Nephron (organoid): ENCODE results near the gene VAMP4.
"Not testable (repeated sequence)": the region's sequence is repeated elsewhere in the genome, so short reads cannot be mapped to it uniquely, and the experiment has no call there.

ENCODE experiments used
- H3K27ac Mint-ChIP-seq, 3 experiments: 2 replicates each; pipeline ENCODE4 v1.8.0; 2020; ENCODE audit warnings: mixed read lengths in 3 of 3, mild to moderate bottlenecking in 2 of 3, moderate library complexity in 1 of 3
- H3K27me3 Mint-ChIP-seq: 2 replicates; pipeline ENCODE4 v1.8.0; 2021; ENCODE audit warnings: low read depth, mild to moderate bottlenecking, moderate library complexity, mixed read lengths
- H3K36me3 Mint-ChIP-seq: 2 replicates; pipeline ENCODE4 v1.8.0; 2020; ENCODE audit warnings: low read depth, mixed read lengths
- H3K4me1 Mint-ChIP-seq: 2 replicates; pipeline ENCODE4 v1.8.0; 2020; ENCODE audit warnings: mixed read lengths
- H3K4me3 Mint-ChIP-seq, 3 experiments: 2 replicates each; pipeline ENCODE4 v1.8.0; 2020; ENCODE audit warnings: mild to moderate bottlenecking in 3 of 3, mixed read lengths in 3 of 3, moderate library complexity in 2 of 3
- H3K9me3 Mint-ChIP-seq: 2 replicates; pipeline ENCODE4 v1.8.0; 2020; ENCODE audit warnings: mixed read lengths
- TF ChIP-seq, protein P1 (sequence below), 3 experiments: fragments of 200-600 bp; sonication (generic); IDR thresholded peaks; one replicate each; pipeline ENCODE4 v1.5.0; 2021; ENCODE audit warnings: antibody characterized with exemption in 3 of 3; ENCODE audit not compliant: unreplicated experiment in 3 of 3

The VAMP4 gene

DNA sequence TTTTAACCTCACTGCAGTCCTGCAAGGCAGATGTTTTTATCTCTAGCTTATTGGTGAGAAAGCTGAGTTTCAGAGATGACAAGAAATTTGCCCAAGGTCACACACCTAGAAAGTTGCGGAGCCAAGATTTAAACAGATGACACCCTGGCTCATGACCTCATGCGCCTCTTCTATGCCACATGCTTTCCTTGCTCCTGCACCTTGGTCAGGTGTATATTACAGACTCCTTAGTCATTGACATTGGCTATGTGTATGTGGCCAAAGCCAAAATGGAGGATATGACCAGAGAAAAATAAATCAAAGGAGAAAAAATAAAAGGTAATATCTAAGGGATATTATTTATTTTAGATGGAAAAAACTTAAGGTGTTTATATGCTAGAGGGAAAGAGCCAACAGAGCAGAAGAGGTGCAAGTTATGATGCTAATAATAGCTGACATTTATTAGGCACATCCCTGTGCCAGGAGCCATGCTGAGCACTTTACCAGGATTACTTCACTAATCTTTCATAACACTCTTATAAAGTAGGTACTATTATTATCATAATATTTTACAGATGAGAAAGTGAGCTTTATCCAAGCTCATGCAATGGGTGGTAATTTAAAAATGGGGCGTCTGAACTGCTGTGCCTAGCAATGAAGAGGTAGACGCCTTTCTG, 75.6 kb downstream of the VAMP4 start:
- H3K36me3 Mint-ChIP-seq, result no peaks in the 10 kb centered on the region
- H3K27me3 Mint-ChIP-seq, result peaks cover 5% of the 10 kb centered on the region
- H3K4me1 Mint-ChIP-seq, result no peaks in the 10 kb centered on the region
- H3K4me3 Mint-ChIP-seq, result no peak overlapping the region
- no peak overlapping the region for H3K27ac Mint-ChIP-seq
- TF ChIP-seq, protein P1, sequence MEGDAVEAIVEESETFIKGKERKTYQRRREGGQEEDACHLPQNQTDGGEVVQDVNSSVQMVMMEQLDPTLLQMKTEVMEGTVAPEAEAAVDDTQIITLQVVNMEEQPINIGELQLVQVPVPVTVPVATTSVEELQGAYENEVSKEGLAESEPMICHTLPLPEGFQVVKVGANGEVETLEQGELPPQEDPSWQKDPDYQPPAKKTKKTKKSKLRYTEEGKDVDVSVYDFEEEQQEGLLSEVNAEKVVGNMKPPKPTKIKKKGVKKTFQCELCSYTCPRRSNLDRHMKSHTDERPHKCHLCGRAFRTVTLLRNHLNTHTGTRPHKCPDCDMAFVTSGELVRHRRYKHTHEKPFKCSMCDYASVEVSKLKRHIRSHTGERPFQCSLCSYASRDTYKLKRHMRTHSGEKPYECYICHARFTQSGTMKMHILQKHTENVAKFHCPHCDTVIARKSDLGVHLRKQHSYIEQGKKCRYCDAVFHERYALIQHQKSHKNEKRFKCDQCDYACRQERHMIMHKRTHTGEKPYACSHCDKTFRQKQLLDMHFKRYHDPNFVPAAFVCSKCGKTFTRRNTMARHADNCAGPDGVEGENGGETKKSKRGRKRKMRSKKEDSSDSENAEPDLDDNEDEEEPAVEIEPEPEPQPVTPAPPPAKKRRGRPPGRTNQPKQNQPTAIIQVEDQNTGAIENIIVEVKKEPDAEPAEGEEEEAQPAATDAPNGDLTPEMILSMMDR (IDR thresholded peaks at IDR 0.05; ENCODE audit: unreplicated experiment in 3 of 3), result no peak
- no peaks in the 10 kb centered on the region for H3K9me3 Mint-ChIP-seq

DNA sequence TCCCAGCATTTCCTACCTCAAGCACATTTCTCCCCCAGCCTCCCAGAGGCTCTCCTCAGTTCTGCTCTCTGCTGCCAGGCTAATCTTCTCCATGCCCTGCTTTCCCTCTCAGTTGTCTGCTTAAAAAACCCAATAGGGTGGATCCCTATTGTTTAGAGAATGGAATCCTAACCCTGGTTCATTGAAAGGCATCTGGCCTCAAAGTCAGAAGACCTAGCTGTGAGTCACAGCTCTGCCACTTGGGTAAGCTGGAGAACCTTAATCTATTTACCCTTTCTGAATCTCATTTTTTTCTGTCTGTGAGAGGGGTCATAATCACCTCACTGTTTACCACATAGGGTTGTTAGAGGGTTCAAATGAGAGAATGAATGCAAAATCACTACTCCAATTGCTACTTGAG, 76.9 kb downstream of the VAMP4 start:
- TF ChIP-seq, protein P1 (IDR thresholded peaks at IDR 0.05; ENCODE audit: unreplicated experiment in 3 of 3), result no peak
- H3K27me3 Mint-ChIP-seq, result peaks cover 5% of the 10 kb centered on the region
- no peaks in the 10 kb centered on the region for H3K36me3 Mint-ChIP-seq
- no peaks in the 10 kb centered on the region for H3K4me1 Mint-ChIP-seq
- H3K4me3 Mint-ChIP-seq, result no peak overlapping the region
- no peaks in the 10 kb centered on the region for H3K9me3 Mint-ChIP-seq
- no peak overlapping the region for H3K27ac Mint-ChIP-seq

DNA sequence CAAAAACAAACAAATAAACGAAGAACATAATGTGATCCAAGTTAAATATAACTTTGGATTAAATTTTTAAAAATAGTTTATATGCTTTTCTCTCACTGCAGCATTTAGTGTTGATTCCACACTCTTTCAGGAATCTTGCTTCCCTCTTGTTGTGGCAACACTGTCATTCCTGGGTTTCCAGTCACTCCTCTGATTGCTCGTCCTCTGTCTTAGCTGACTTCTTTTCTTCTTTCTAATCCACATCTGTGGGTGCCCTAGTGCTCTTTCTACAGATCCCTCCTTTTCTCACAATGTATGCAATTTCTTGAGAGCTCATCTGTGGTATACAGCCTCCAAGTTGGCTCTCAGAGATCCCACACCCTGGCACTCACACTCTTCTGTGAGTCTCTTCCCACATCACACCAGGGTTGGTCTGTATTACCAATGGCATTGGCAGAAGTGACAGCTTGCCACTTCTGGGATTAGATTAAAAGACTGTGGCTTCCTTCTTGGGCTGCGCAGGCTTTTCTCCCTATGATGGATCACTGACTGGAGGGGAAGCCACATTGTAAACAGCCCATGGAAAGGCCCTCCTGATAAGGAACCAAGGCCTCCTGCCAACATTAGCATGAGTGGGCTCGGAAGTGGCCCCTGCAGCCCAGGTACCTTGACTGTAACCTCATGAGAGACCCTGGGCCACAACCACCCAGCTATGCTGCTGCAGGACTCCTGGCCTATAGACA, 77.8 kb downstream of the VAMP4 start:
- Mint-ChIP-seq H3K36me3 (no peaks in the 10 kb centered on the region), H3K9me3 (no peaks in the 10 kb centered on the region), H3K4me1 (no peaks in the 10 kb centered on the region), H3K27me3 (peaks cover 5% of the 10 kb centered on the region), H3K4me3 (no peak overlapping the region), H3K27ac (no peak overlapping the region)
- TF ChIP-seq, protein P1 (IDR thresholded peaks at IDR 0.05; ENCODE audit: unreplicated experiment in 3 of 3), result no peak

DNA sequence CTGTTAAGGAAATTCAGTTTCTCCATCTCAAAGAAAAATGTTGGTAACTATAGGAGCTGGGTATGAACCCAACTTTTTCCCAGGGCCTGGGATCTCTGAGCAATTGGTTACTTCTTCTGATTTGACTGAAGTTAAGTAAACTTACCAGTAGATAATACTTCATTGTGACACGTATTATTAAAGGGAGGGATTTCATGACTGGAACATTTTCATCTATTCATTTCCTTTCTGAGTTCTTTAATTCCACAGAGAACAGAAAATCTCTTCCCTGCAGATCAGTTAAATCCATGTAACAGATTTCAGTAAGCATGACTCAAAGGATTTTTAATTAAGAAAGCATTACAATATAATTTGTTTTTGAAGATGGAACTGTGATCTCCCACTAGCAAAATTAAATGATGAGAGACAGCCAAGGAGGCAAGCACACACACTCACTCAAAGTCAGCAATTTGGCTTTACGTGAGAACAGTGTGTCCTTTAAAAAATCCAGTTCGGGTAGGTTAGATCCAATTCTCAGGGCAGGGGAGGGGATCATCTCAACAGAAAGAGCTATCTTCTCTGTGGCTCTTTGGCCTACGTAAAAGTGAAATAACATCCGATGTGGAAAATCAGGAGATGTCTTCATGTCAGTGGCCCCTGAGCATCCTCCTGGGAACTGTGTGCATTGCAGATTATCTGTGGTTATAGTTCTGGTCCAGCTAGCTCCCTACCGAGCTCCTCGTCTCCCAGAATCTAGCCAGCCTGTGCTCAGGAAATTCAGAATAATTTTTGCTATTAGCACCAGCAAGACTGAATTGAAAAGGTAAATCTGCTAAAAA, 78.6 kb downstream of the VAMP4 start:
- Mint-ChIP-seq H3K36me3 (no peaks in the 10 kb centered on the region), H3K4me1 (no peaks in the 10 kb centered on the region)

GRCh38 chr1:171661076-171661650, 80.7 kb downstream of the VAMP4 start:
- Mint-ChIP-seq H3K9me3 (no peaks in the 10 kb centered on the region), H3K27me3 (peaks cover 5% of the 10 kb centered on the region), H3K4me1 (peaks cover 8% of the 10 kb centered on the region)

More for the DNA sequence above, 78.6 kb downstream of the VAMP4 start:
- H3K27me3 Mint-ChIP-seq, result peaks cover 5% of the 10 kb centered on the region
- no peak overlapping the region for H3K4me3 Mint-ChIP-seq
- no peaks in the 10 kb centered on the region for H3K9me3 Mint-ChIP-seq
- H3K27ac Mint-ChIP-seq, result no peak overlapping the region
- TF ChIP-seq, protein P1 (IDR thresholded peaks at IDR 0.05; ENCODE audit: unreplicated experiment in 3 of 3), result no peak

DNA sequence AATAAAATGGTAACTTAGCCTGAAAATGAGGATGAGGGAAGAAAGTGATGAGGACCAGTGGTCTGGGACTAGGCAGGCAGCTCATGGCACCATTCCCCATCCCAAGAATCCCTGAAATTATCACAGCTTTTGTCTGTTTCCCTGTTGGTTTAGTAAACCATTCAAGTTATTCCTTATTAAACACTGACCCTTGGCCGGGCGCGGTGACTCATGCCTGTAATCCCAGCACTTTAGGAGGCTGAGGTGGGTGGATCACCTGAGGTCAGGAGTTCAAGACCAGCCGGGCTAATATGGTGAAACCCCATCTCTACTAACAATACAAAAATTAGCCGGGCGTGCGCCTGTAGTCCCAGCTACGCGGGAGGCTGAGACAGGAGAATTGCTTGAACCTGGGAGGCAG, 85.7 kb downstream of the VAMP4 start:
- H3K4me1 Mint-ChIP-seq, result peaks cover 37% of the 10 kb centered on the region
- not testable (repeated sequence) for H3K4me3 Mint-ChIP-seq, H3K36me3 Mint-ChIP-seq, H3K9me3 Mint-ChIP-seq, H3K27me3 Mint-ChIP-seq
- peak overlapping the region; percentile 99 to 100 (median 99) for H3K27ac Mint-ChIP-seq

More at GRCh38 chr1:171661076-171661650, 80.7 kb downstream of the VAMP4 start:
- Mint-ChIP-seq H3K36me3 (no peaks in the 10 kb centered on the region), H3K27ac (no peak overlapping the region), H3K4me3 (no peak overlapping the region)
- TF ChIP-seq, protein P1 (IDR thresholded peaks at IDR 0.05; ENCODE audit: unreplicated experiment in 3 of 3), result no peak
